ENCODE results near the gene DISC1.

DNA sequence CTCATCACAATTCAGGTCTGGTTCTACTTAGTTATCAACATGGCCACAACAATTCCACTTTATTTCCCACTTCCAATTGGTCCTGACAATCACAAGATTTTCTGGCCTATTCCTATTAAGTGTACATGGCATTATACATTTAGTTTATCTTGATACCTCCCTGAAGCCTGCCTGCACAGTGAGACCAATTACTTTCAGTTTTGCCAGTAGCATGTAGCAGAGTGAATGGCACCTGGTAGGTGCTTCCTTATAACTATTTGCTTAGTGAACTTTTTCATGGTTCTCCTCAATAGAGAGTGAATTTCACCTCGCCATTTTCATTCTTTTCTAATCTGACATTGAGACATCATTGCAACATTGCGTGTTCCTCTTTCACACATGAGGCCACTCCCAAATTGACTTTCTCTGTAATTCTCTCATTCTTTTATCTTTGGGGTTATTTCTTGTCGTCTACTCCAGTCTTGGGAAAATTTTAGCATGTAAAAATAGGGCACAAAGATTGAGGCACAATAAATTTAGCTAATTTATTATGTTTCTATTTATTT, 124.3 kb downstream of the DISC1 start:
- TF ChIP-seq, protein P1, sequence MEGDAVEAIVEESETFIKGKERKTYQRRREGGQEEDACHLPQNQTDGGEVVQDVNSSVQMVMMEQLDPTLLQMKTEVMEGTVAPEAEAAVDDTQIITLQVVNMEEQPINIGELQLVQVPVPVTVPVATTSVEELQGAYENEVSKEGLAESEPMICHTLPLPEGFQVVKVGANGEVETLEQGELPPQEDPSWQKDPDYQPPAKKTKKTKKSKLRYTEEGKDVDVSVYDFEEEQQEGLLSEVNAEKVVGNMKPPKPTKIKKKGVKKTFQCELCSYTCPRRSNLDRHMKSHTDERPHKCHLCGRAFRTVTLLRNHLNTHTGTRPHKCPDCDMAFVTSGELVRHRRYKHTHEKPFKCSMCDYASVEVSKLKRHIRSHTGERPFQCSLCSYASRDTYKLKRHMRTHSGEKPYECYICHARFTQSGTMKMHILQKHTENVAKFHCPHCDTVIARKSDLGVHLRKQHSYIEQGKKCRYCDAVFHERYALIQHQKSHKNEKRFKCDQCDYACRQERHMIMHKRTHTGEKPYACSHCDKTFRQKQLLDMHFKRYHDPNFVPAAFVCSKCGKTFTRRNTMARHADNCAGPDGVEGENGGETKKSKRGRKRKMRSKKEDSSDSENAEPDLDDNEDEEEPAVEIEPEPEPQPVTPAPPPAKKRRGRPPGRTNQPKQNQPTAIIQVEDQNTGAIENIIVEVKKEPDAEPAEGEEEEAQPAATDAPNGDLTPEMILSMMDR (IDR thresholded peaks at IDR 0.05), result no peak
- TF ChIP-seq, protein P2, sequence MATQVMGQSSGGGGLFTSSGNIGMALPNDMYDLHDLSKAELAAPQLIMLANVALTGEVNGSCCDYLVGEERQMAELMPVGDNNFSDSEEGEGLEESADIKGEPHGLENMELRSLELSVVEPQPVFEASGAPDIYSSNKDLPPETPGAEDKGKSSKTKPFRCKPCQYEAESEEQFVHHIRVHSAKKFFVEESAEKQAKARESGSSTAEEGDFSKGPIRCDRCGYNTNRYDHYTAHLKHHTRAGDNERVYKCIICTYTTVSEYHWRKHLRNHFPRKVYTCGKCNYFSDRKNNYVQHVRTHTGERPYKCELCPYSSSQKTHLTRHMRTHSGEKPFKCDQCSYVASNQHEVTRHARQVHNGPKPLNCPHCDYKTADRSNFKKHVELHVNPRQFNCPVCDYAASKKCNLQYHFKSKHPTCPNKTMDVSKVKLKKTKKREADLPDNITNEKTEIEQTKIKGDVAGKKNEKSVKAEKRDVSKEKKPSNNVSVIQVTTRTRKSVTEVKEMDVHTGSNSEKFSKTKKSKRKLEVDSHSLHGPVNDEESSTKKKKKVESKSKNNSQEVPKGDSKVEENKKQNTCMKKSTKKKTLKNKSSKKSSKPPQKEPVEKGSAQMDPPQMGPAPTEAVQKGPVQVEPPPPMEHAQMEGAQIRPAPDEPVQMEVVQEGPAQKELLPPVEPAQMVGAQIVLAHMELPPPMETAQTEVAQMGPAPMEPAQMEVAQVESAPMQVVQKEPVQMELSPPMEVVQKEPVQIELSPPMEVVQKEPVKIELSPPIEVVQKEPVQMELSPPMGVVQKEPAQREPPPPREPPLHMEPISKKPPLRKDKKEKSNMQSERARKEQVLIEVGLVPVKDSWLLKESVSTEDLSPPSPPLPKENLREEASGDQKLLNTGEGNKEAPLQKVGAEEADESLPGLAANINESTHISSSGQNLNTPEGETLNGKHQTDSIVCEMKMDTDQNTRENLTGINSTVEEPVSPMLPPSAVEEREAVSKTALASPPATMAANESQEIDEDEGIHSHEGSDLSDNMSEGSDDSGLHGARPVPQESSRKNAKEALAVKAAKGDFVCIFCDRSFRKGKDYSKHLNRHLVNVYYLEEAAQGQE (IDR thresholded peaks at IDR 0.05; ENCODE audit: insufficient read depth in 1 of 2, low read depth in 2 of 2, low read length in 1 of 2), result no peak
- TF ChIP-seq POLR2AphosphoS5 (IDR thresholded peaks at IDR 0.05; ENCODE audit: low read depth, low read length) (no peak), SIN3A (IDR thresholded peaks at IDR 0.05; ENCODE audit: borderline replicate concordance, insufficient read depth, low read depth, low read length) (no peak)
